WTC11 (cell line): ENCODE results near the gene SPOCK1. TPM values are rescaled to one million over a fixed set of nuclear protein-coding genes. Genes with fewer than 3 reads are reported as not detected.

Experiments
- ATAC-seq: fragments of 200-7000 bp; cut with Tn5 transposase; 2 replicates; pipeline ENCODE4 v1.10.0; 2021; ENCODE audit warnings: mild to moderate bottlenecking, moderate library complexity
- CTCF ChIA-PET: fragments of 300-600 bp; sonication (Branson Sonifier 250); formaldehyde crosslinking; loops from one replicate; lab custom pipeline; 2021; ENCODE audit warnings: antibody characterized with exemption; lab: Charles Lee
- POLR2A ChIA-PET: fragments of 350-600 bp; sonication (Branson Sonifier 250); formaldehyde crosslinking; loops from one replicate; lab custom pipeline; 2021; ENCODE audit warnings: antibody characterized with exemption; lab: Charles Lee
- DNase-seq: peaks from one replicate; pipeline ENCODE4 v3.0.0; 2021; ENCODE audit warnings: low spot score
- H3K27ac Mint-ChIP-seq: 2 replicates; pipeline ENCODE4 v1.8.0; 2021; ENCODE audit warnings: mixed read lengths
- H3K27me3 Mint-ChIP-seq: 2 replicates; pipeline ENCODE4 v1.8.0; 2021; ENCODE audit warnings: low read depth, mild to moderate bottlenecking, moderate library complexity, mixed read lengths
- H3K36me3 Mint-ChIP-seq: 2 replicates; pipeline ENCODE4 v1.8.0; 2021; ENCODE audit warnings: mixed read lengths
- H3K4me1 Mint-ChIP-seq: 2 replicates; pipeline ENCODE4 v1.8.0; 2022; ENCODE audit warnings: mixed read lengths
- H3K4me3 Mint-ChIP-seq: 2 replicates; pipeline ENCODE4 v1.8.0; 2021; ENCODE audit warnings: mild to moderate bottlenecking, moderate library complexity, mixed read lengths
- H3K9me3 Mint-ChIP-seq: 2 replicates; pipeline ENCODE4 v1.8.0; 2021; ENCODE audit warnings: mixed read lengths
- ATF6 ChIP-seq: sonication (generic); formaldehyde crosslinking; IDR thresholded peaks from 2 replicates; pipeline ENCODE4 v1.8.1; 2023; ENCODE audit warnings: mild to moderate bottlenecking, missing genetic modification reagents
- ESRRA ChIP-seq: sonication (generic); formaldehyde crosslinking; IDR thresholded peaks from 2 replicates; pipeline ENCODE4 v1.8.1; 2022; ENCODE audit warnings: mild to moderate bottlenecking, missing genetic modification reagents, borderline replicate concordance
- ETV6 ChIP-seq: sonication (generic); formaldehyde crosslinking; IDR thresholded peaks from 2 replicates; pipeline ENCODE4 v1.8.1; 2022; ENCODE audit warnings: mild to moderate bottlenecking, missing genetic modification reagents
- FOXK1 ChIP-seq: sonication (generic); formaldehyde crosslinking; IDR thresholded peaks from 2 replicates; pipeline ENCODE4 v1.8.0; 2022; ENCODE audit warnings: mild to moderate bottlenecking, moderate library complexity, missing genetic modification reagents
- GRHL2 ChIP-seq: fragments of 250-450 bp; sonication (Bioruptor Pico); IDR thresholded peaks from 2 replicates; pipeline ENCODE4 v1.8.0; 2022; ENCODE audit warnings: mild to moderate bottlenecking, moderate library complexity; ENCODE audit not compliant: insufficient replicate concordance, severe bottlenecking
- HMGA2 ChIP-seq: fragments of 250-450 bp; sonication (Bioruptor Pico); IDR thresholded peaks from 2 replicates; pipeline ENCODE4 v1.4.0; 2021; ENCODE audit warnings: mild to moderate bottlenecking, moderate library complexity
- MYBL2 ChIP-seq: sonication (generic); formaldehyde crosslinking; IDR thresholded peaks from 2 replicates; pipeline ENCODE4 v1.8.1; 2023; ENCODE audit warnings: mild to moderate bottlenecking, moderate library complexity, missing genetic modification reagents
- NFATC4 ChIP-seq: fragments of 250-450 bp; sonication (Bioruptor Pico); IDR thresholded peaks from 2 replicates; pipeline ENCODE4 v1.9.0; 2021; ENCODE audit warnings: mild to moderate bottlenecking
- NFE2L1 ChIP-seq: sonication (generic); formaldehyde crosslinking; IDR thresholded peaks from 2 replicates; pipeline ENCODE4 v1.8.1; 2023; ENCODE audit warnings: missing genetic modification reagents
- PREB ChIP-seq: sonication (generic); formaldehyde crosslinking; IDR thresholded peaks from 2 replicates; pipeline ENCODE4 v1.8.1; 2022; ENCODE audit warnings: mild to moderate bottlenecking, missing genetic modification reagents, moderate library complexity, borderline replicate concordance
- PRRX2 ChIP-seq: fragments of 250-450 bp; sonication (Bioruptor Pico); IDR thresholded peaks from 2 replicates; pipeline ENCODE4 v1.8.0; 2021; ENCODE audit warnings: mild to moderate bottlenecking
- SMAD3 ChIP-seq: sonication (generic); formaldehyde crosslinking; IDR thresholded peaks from 2 replicates; pipeline ENCODE4 v1.8.0; 2022; ENCODE audit warnings: missing genetic modification reagents, mild to moderate bottlenecking, borderline replicate concordance
- TP53 ChIP-seq: sonication (generic); formaldehyde crosslinking; IDR thresholded peaks from 2 replicates; pipeline ENCODE4 v1.8.1; 2023; ENCODE audit warnings: mild to moderate bottlenecking, missing genetic modification reagents
- ZBTB21 ChIP-seq: sonication (generic); formaldehyde crosslinking; IDR thresholded peaks from 2 replicates; pipeline ENCODE4 v1.8.1; 2023; ENCODE audit warnings: mild to moderate bottlenecking, missing genetic modification reagents, borderline replicate concordance
- ZNF232 ChIP-seq: sonication (generic); formaldehyde crosslinking; IDR thresholded peaks from 2 replicates; pipeline ENCODE4 v1.8.0; 2022; ENCODE audit warnings: mild to moderate bottlenecking, missing genetic modification reagents
- ZNF317 ChIP-seq: sonication (generic); formaldehyde crosslinking; IDR thresholded peaks from 2 replicates; pipeline ENCODE4 v1.8.1; 2023; ENCODE audit warnings: low read depth, mild to moderate bottlenecking, moderate library complexity, missing genetic modification reagents, borderline replicate concordance
- ZNF425 ChIP-seq: fragments of 250-450 bp; sonication (Bioruptor Pico); conservative IDR thresholded peaks from 2 replicates; pipeline ENCODE4 v1.9.0; 2021; ENCODE audit warnings: mild to moderate bottlenecking
- ZNF512 ChIP-seq: sonication (generic); formaldehyde crosslinking; IDR thresholded peaks from 2 replicates; pipeline ENCODE4 v1.8.1; 2022; ENCODE audit warnings: missing genetic modification reagents, borderline replicate concordance
- total RNA-seq: library from RNA; stranded (reverse); gene quantifications from 3 replicates; pipeline ENCODE4 v1.2.3, GENCODE V29; 2021
- TF ChIP-seq, protein P1 (sequence below): sonication (generic); formaldehyde crosslinking; IDR thresholded peaks from 2 replicates; pipeline ENCODE4 v1.8.0; 2022; ENCODE audit warnings: mild to moderate bottlenecking, missing genetic modification reagents
- TF ChIP-seq, protein P2 (sequence below): fragments of 250-450 bp; sonication (Bioruptor Pico); IDR thresholded peaks from 2 replicates; pipeline ENCODE4 v1.8.0; 2021; ENCODE audit warnings: mild to moderate bottlenecking
- TF ChIP-seq, protein P3 (sequence below): sonication (generic); formaldehyde crosslinking; IDR thresholded peaks from 2 replicates; pipeline ENCODE4 v1.8.0; 2022; ENCODE audit warnings: mild to moderate bottlenecking, missing genetic modification reagents
- TF ChIP-seq, protein P4 (sequence below): sonication (generic); formaldehyde crosslinking; IDR thresholded peaks from 2 replicates; pipeline ENCODE4 v1.8.1; 2022; ENCODE audit warnings: mild to moderate bottlenecking, moderate library complexity, missing genetic modification reagents

SPOCK1 gene
- total RNA-seq, 1 experiment from 2014 or later, result 15.2 TPM

GRCh38 chr5:137281201-137281600, 217.9 kb downstream of the SPOCK1 start (continued):
- TF ChIP-seq FOXK1 (CRISPR knock-in tag) (no peak), ZNF512 (no peak), GRHL2 (CRISPR knock-in tag) (no peak), MYBL2 (CRISPR knock-in tag) (no peak), HMGA2 (CRISPR knock-in tag) (no peak)

DNA sequence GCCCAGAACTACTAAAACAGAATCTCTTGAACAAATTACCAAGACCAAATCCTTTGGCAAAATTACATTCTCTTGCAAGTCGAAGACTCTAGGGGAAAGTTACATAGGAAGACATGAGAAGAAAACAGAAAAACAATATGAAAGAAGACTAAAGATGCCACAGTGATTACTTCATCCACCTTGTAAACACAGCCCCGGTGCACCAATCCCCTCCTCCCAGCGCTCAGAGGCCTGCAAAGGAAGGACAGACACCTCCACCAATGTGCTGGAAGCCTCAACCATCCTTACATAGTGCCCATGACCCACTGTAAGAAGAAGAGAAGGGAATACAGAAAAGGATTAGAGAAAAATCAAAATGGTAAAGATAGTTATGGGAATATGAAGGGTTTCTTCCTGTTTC, 218.5 kb downstream of the SPOCK1 start:
- H3K27ac Mint-ChIP-seq, result no peak overlapping the region
- ChIA-PET POLR2A (no interaction called here), CTCF (interaction anchor here (1.2 to 1.5 kb wide), 2 partner anchors 40 to 205 kb away, joined by 4 to 6 read pairs; no protein-coding TSS in a partner anchor)
- no peaks in the 10 kb centered on the region for H3K9me3 Mint-ChIP-seq
- peak; percentile 60 for ATAC-seq
- DNase-seq, result no peak
- H3K4me3 Mint-ChIP-seq, result no peak overlapping the region
- no peaks in the 10 kb centered on the region; the same call in 1 of the 2 replicates for H3K4me1 Mint-ChIP-seq
- no peaks in the 10 kb centered on the region; the same call in 1 of the 2 replicates for H3K27me3 Mint-ChIP-seq
- no peaks in the 10 kb centered on the region for H3K36me3 Mint-ChIP-seq
- TF ChIP-seq, protein P1, sequence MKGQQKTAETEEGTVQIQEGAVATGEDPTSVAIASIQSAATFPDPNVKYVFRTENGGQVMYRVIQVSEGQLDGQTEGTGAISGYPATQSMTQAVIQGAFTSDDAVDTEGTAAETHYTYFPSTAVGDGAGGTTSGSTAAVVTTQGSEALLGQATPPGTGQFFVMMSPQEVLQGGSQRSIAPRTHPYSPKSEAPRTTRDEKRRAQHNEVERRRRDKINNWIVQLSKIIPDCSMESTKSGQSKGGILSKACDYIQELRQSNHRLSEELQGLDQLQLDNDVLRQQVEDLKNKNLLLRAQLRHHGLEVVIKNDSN (CRISPR knock-in tag), result no peak
- TF ChIP-seq TP53 (no peak), PREB (CRISPR knock-in tag) (no peak), SMAD3 (CRISPR knock-in tag) (no peak), NFE2L1 (CRISPR knock-in tag) (no peak), ETV6 (no peak), PRRX2 (CRISPR knock-in tag) (no peak), GRHL2 (CRISPR knock-in tag) (no peak), ZBTB21 (CRISPR knock-in tag) (no peak), ZNF425 (CRISPR knock-in tag) (no peak), ESRRA (CRISPR knock-in tag) (no peak), ATF6 (CRISPR knock-in tag) (no peak), ZNF317 (no peak), ZNF232 (CRISPR knock-in tag) (no peak), NFATC4 (CRISPR knock-in tag) (no peak)
- TF ChIP-seq, protein P2, sequence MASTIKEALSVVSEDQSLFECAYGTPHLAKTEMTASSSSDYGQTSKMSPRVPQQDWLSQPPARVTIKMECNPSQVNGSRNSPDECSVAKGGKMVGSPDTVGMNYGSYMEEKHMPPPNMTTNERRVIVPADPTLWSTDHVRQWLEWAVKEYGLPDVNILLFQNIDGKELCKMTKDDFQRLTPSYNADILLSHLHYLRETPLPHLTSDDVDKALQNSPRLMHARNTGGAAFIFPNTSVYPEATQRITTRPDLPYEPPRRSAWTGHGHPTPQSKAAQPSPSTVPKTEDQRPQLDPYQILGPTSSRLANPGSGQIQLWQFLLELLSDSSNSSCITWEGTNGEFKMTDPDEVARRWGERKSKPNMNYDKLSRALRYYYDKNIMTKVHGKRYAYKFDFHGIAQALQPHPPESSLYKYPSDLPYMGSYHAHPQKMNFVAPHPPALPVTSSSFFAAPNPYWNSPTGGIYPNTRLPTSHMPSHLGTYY (CRISPR knock-in tag), result no peak
- TF ChIP-seq, protein P3, sequence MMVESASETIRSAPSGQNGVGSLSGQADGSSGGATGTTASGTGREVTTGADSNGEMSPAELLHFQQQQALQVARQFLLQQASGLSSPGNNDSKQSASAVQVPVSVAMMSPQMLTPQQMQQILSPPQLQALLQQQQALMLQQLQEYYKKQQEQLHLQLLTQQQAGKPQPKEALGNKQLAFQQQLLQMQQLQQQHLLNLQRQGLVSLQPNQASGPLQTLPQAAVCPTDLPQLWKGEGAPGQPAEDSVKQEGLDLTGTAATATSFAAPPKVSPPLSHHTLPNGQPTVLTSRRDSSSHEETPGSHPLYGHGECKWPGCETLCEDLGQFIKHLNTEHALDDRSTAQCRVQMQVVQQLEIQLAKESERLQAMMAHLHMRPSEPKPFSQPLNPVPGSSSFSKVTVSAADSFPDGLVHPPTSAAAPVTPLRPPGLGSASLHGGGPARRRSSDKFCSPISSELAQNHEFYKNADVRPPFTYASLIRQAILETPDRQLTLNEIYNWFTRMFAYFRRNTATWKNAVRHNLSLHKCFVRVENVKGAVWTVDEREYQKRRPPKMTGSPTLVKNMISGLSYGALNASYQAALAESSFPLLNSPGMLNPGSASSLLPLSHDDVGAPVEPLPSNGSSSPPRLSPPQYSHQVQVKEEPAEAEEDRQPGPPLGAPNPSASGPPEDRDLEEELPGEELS, result no peak
- TF ChIP-seq, protein P4, sequence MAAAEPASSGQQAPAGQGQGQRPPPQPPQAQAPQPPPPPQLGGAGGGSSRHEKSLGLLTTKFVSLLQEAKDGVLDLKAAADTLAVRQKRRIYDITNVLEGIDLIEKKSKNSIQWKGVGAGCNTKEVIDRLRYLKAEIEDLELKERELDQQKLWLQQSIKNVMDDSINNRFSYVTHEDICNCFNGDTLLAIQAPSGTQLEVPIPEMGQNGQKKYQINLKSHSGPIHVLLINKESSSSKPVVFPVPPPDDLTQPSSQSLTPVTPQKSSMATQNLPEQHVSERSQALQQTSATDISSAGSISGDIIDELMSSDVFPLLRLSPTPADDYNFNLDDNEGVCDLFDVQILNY, result no peak
